ENCODE data around the gene BABAM2.
"Not testable (repeated sequence)": the region's sequence is repeated elsewhere in the genome, so short reads cannot be mapped to it uniquely, and the experiment has no call there.

The BABAM2 gene

GRCh38 chr2:28367667-28368356, 477.3 kb downstream of the BABAM2 start:
- no peak for DNase-seq

- DNase-seq = no peak
These were observed 477.8 kb downstream of the BABAM2 start for GRCh38 chr2:28368357-28368798.

- no peak for DNase-seq
These were observed 478.8 kb downstream of the BABAM2 start for GRCh38 chr2:28369358-28369757.

- DNase-seq = no peak
These were observed 479.8 kb downstream of the BABAM2 start for GRCh38 chr2:28370354-28370753.

GRCh38 chr2:28371728-28372127, 481.2 kb downstream of the BABAM2 start:
- not testable (repeated sequence) for DNase-seq

- DNase-seq = no peak
These were observed 483.3 kb downstream of the BABAM2 start for GRCh38 chr2:28373854-28374253.

GRCh38 chr2:28374331-28374730, 483.8 kb downstream of the BABAM2 start:
- no peak for DNase-seq

GRCh38 chr2:28375236-28375635, 484.7 kb downstream of the BABAM2 start:
- DNase-seq = no peak

- DNase-seq = no peak
These were observed 485.5 kb downstream of the BABAM2 start for GRCh38 chr2:28375742-28376631.

GRCh38 chr2:28377195-28377816, 486.8 kb downstream of the BABAM2 start:
- DNase-seq = no peak

GRCh38 chr2:28377984-28378678, 487.6 kb downstream of the BABAM2 start:
- DNase-seq = no peak

GRCh38 chr2:28378679-28379584, 488.4 kb downstream of the BABAM2 start:
- DNase-seq = no peak

- no peak for DNase-seq
These were observed 489.7 kb downstream of the BABAM2 start for GRCh38 chr2:28380219-28380618.

- no peak for DNase-seq
These were observed 491.0 kb downstream of the BABAM2 start for GRCh38 chr2:28381225-28382180.

GRCh38 chr2:28382755-28383154, 492.2 kb downstream of the BABAM2 start:
- no peak for DNase-seq

GRCh38 chr2:28387082-28387960, 496.8 kb downstream of the BABAM2 start:
- no peak for DNase-seq

Measured in activated gamma-delta T cell (primary cell).